ENCODE data around the gene CHAF1B.
"Not testable (repeated sequence)": the region's sequence is repeated elsewhere in the genome, so short reads cannot be mapped to it uniquely, and the experiment has no call there.

Gene CHAF1B

DNA sequence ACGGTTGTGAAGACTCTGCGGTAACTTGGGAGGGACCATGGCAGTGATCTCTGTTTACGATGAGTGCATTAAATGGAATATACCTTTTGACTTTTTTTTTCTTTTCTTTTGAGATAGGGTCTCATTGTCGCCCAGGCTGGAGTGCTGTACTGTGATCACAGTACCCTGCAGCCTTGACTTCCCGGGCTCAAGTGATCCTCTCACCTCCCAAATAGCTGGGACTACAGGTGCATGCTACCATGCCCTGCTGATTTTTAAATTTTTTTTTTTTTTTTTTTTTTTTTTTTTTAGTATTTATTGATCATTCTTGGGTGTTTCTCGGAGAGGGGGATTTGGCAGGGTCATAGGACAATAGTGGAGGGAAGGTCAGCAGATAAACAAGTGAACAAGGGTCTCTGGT, 6.5 kb downstream of the CHAF1B start:
- H3K4me3 ChIP-seq (ENCODE audit: low read depth in 1 of 2, low read length in 2 of 2); H3K4me1 ChIP-seq (ENCODE audit: insufficient read depth, low read length); H3K36me3 ChIP-seq (ENCODE audit: insufficient read depth, low read length); H3K9me3 ChIP-seq (ENCODE audit: low read length); H3K9ac ChIP-seq (ENCODE audit: low read length); H3K27ac ChIP-seq (ENCODE audit: low read depth, low read length); H3K27me3 ChIP-seq (ENCODE audit: control insufficient read depth in 1 of 2, insufficient read depth in 2 of 2, low read length in 2 of 2): not testable (repeated sequence)

- Histone ChIP-seq H3K4me3 (ENCODE audit: low read depth in 1 of 2, low read length in 2 of 2) (no peak overlapping the region), H3K9ac (ENCODE audit: low read length) (no peak overlapping the region), H3K27ac (ENCODE audit: low read depth, low read length) (no peak overlapping the region), H3K4me1 (ENCODE audit: insufficient read depth, low read length) (no peaks in the 10 kb centered on the region), H3K9me3 (ENCODE audit: low read length) (no peaks in the 10 kb centered on the region), H3K36me3 (ENCODE audit: insufficient read depth, low read length) (no peaks in the 10 kb centered on the region), H3K27me3 (ENCODE audit: control insufficient read depth in 1 of 2, insufficient read depth in 2 of 2, low read length in 2 of 2) (no peaks in the 10 kb centered on the region)
Observed at GRCh38 chr21:36395353-36396111, 10.3 kb downstream of the CHAF1B start.

- Histone ChIP-seq H3K27ac (ENCODE audit: low read depth, low read length) (no peak overlapping the region), H3K36me3 (ENCODE audit: insufficient read depth, low read length) (no peaks in the 10 kb centered on the region), H3K4me3 (ENCODE audit: low read depth in 1 of 2, low read length in 2 of 2) (no peak overlapping the region), H3K4me1 (ENCODE audit: insufficient read depth, low read length) (no peaks in the 10 kb centered on the region), H3K27me3 (ENCODE audit: control insufficient read depth in 1 of 2, insufficient read depth in 2 of 2, low read length in 2 of 2) (no peaks in the 10 kb centered on the region), H3K9me3 (ENCODE audit: low read length) (no peaks in the 10 kb centered on the region), H3K9ac (ENCODE audit: low read length) (no peak overlapping the region)
Observed at GRCh38 chr21:36396325-36396724, 11.1 kb downstream of the CHAF1B start.

DNA sequence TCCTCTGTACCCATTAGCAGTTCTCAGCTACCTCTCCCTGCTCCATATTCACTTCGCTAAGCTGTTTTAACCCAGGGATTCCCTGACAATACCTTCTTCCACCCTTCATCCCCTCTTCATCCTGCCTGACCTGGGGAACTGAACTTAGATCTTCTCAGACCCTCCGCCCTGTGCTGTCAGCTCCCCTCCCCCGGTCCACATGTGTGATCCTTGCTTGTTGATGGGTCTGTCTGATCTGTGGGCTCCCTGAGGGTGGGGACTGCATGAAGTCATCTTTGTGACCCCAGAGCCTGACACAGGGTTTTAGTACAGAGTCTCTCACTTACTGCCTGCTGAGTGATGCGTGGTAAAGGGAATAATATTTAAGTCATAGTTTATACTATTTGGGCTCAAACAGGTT, 11.8 kb downstream of the CHAF1B start:
- no peak overlapping the region for H3K4me3 ChIP-seq (ENCODE audit: low read depth in 1 of 2, low read length in 2 of 2)
- no peaks in the 10 kb centered on the region for H3K4me1 ChIP-seq (ENCODE audit: insufficient read depth, low read length)
- no peaks in the 10 kb centered on the region for H3K36me3 ChIP-seq (ENCODE audit: insufficient read depth, low read length)
- H3K27ac ChIP-seq (ENCODE audit: low read depth, low read length), result no peak overlapping the region
- H3K9me3 ChIP-seq (ENCODE audit: low read length), result no peaks in the 10 kb centered on the region
- H3K9ac ChIP-seq (ENCODE audit: low read length), result no peak overlapping the region
- H3K27me3 ChIP-seq (ENCODE audit: control insufficient read depth in 1 of 2, insufficient read depth in 2 of 2, low read length in 2 of 2), result no peaks in the 10 kb centered on the region

DNA sequence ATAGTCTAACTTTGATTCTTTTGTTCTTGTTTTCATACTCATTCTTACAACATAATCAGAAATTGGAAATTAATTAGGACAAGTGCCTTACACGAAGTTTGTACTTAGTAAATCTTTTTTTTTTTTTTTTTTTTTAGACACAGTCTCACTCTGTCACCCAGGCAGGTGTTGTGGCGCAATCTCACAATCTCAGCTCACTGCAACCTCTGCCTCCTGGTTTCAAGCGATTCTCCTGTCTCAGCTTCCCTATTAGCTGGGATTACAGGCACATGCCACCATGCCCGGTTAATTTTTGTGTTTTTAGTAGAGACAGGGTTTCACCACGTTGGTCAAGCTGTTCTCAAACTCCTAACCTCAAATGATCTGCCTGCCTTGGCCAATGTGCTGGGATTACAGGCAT, 12.4 kb downstream of the CHAF1B start:
- H3K4me1 ChIP-seq (ENCODE audit: insufficient read depth, low read length), result no peaks in the 10 kb centered on the region

DNA sequence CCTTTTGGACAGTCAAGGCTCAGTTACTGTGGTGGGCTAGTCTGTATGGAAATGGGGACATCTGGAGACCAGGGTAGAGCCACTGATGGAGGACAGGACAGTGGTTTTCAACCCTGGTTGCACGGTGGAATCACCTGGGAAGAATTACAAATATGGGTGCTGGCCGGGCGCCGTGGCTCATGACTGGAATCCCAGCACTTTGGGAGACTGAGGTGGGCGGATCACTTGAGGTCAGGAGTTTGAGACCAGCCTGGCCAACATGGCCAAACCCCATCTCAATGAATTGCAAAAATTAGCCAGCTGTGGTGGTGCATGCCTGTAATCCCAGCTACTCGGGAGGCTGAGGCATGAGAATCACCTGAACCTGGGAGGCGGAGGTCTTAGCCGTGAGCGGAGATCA, 14.5 kb downstream of the CHAF1B start:
- H3K4me1 ChIP-seq (ENCODE audit: insufficient read depth, low read length); H3K9ac ChIP-seq (ENCODE audit: low read length); H3K9me3 ChIP-seq (ENCODE audit: low read length); H3K27me3 ChIP-seq (ENCODE audit: control insufficient read depth in 1 of 2, insufficient read depth in 2 of 2, low read length in 2 of 2); H3K4me3 ChIP-seq (ENCODE audit: low read depth in 1 of 2, low read length in 2 of 2); H3K27ac ChIP-seq (ENCODE audit: low read depth, low read length); H3K36me3 ChIP-seq (ENCODE audit: insufficient read depth, low read length): not testable (repeated sequence)

More for the DNA sequence above, 12.4 kb downstream of the CHAF1B start:
- no peaks in the 10 kb centered on the region for H3K9me3 ChIP-seq (ENCODE audit: low read length)
- H3K9ac ChIP-seq (ENCODE audit: low read length), result no peak overlapping the region
- no peak overlapping the region for H3K4me3 ChIP-seq (ENCODE audit: low read depth in 1 of 2, low read length in 2 of 2)
- no peak overlapping the region for H3K27ac ChIP-seq (ENCODE audit: low read depth, low read length)
- H3K27me3 ChIP-seq (ENCODE audit: control insufficient read depth in 1 of 2, insufficient read depth in 2 of 2, low read length in 2 of 2), result no peaks in the 10 kb centered on the region
- H3K36me3 ChIP-seq (ENCODE audit: insufficient read depth, low read length), result no peaks in the 10 kb centered on the region

GRCh38 chr21:36400719-36401118, 15.5 kb downstream of the CHAF1B start:
- Histone ChIP-seq H3K4me1 (ENCODE audit: insufficient read depth, low read length) (no peaks in the 10 kb centered on the region), H3K27me3 (ENCODE audit: control insufficient read depth in 1 of 2, insufficient read depth in 2 of 2, low read length in 2 of 2) (no peaks in the 10 kb centered on the region)

GRCh38 chr21:36402339-36402738, 17.1 kb downstream of the CHAF1B start:
- H3K27ac ChIP-seq (ENCODE audit: low read depth, low read length), result no peak overlapping the region
- H3K9me3 ChIP-seq (ENCODE audit: low read length), result no peaks in the 10 kb centered on the region
- H3K9ac ChIP-seq (ENCODE audit: low read length), result no peak overlapping the region
- H3K36me3 ChIP-seq (ENCODE audit: insufficient read depth, low read length), result no peaks in the 10 kb centered on the region
- H3K4me3 ChIP-seq (ENCODE audit: low read depth in 1 of 2, low read length in 2 of 2), result no peak overlapping the region
- H3K4me1 ChIP-seq (ENCODE audit: insufficient read depth, low read length), result no peaks in the 10 kb centered on the region
- no peaks in the 10 kb centered on the region for H3K27me3 ChIP-seq (ENCODE audit: control insufficient read depth in 1 of 2, insufficient read depth in 2 of 2, low read length in 2 of 2)

More at GRCh38 chr21:36400719-36401118, 15.5 kb downstream of the CHAF1B start:
- no peaks in the 10 kb centered on the region for H3K36me3 ChIP-seq (ENCODE audit: insufficient read depth, low read length)
- H3K27ac ChIP-seq (ENCODE audit: low read depth, low read length), result no peak overlapping the region
- H3K9me3 ChIP-seq (ENCODE audit: low read length), result no peaks in the 10 kb centered on the region
- no peak overlapping the region for H3K4me3 ChIP-seq (ENCODE audit: low read depth in 1 of 2, low read length in 2 of 2)
- no peak overlapping the region for H3K9ac ChIP-seq (ENCODE audit: low read length)

- Histone ChIP-seq H3K27me3 (ENCODE audit: control insufficient read depth in 1 of 2, insufficient read depth in 2 of 2, low read length in 2 of 2) (no peaks in the 10 kb centered on the region), H3K9me3 (ENCODE audit: low read length) (no peaks in the 10 kb centered on the region), H3K4me1 (ENCODE audit: insufficient read depth, low read length) (no peaks in the 10 kb centered on the region), H3K9ac (ENCODE audit: low read length) (no peak overlapping the region), H3K27ac (ENCODE audit: low read depth, low read length) (no peak overlapping the region), H3K36me3 (ENCODE audit: insufficient read depth, low read length) (no peaks in the 10 kb centered on the region), H3K4me3 (ENCODE audit: low read depth in 1 of 2, low read length in 2 of 2) (no peak overlapping the region)
Observed at GRCh38 chr21:36403713-36404112, 18.5 kb downstream of the CHAF1B start.

DNA sequence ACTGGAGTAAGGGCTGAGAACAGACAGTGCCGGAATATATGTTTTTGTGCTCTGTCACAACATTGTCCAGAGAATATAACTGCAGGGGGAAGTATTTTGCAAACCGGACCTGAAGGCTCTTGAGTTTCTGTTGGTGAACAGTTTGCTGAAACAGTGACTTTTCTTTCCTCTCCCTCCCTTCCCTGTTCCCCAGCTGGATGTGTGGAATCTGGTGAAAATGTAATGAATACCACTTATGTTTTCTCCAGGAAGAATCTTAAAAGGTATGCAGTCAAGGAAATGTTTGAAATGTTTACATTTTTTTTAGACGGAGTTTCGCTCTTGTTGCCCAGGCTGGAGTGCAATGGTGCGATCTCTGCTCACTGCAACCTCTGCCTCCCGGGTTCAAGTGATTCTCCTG, 23.4 kb downstream of the CHAF1B start:
- H3K4me1 ChIP-seq (ENCODE audit: insufficient read depth, low read length), result no peaks in the 10 kb centered on the region
- H3K27ac ChIP-seq (ENCODE audit: low read depth, low read length), result no peak overlapping the region
- H3K9ac ChIP-seq (ENCODE audit: low read length), result no peak overlapping the region
- no peaks in the 10 kb centered on the region for H3K27me3 ChIP-seq (ENCODE audit: control insufficient read depth in 1 of 2, insufficient read depth in 2 of 2, low read length in 2 of 2)
- H3K36me3 ChIP-seq (ENCODE audit: insufficient read depth, low read length), result no peaks in the 10 kb centered on the region
- H3K4me3 ChIP-seq (ENCODE audit: low read depth in 1 of 2, low read length in 2 of 2), result no peak overlapping the region
- no peaks in the 10 kb centered on the region for H3K9me3 ChIP-seq (ENCODE audit: low read length)

- Histone ChIP-seq H3K27ac (ENCODE audit: low read depth, low read length) (no peak overlapping the region), H3K36me3 (ENCODE audit: insufficient read depth, low read length) (no peaks in the 10 kb centered on the region), H3K9me3 (ENCODE audit: low read length) (no peaks in the 10 kb centered on the region), H3K4me1 (ENCODE audit: insufficient read depth, low read length) (no peaks in the 10 kb centered on the region), H3K9ac (ENCODE audit: low read length) (no peak overlapping the region), H3K27me3 (ENCODE audit: control insufficient read depth in 1 of 2, insufficient read depth in 2 of 2, low read length in 2 of 2) (no peaks in the 10 kb centered on the region), H3K4me3 (ENCODE audit: low read depth in 1 of 2, low read length in 2 of 2) (no peak overlapping the region)
Observed at GRCh38 chr21:36411301-36411700, 26.1 kb downstream of the CHAF1B start.

GRCh38 chr21:36412916-36413315, 27.7 kb downstream of the CHAF1B start:
- Histone ChIP-seq H3K4me3 (ENCODE audit: low read depth in 1 of 2, low read length in 2 of 2) (no peak overlapping the region), H3K9ac (ENCODE audit: low read length) (no peak overlapping the region), H3K9me3 (ENCODE audit: low read length) (no peaks in the 10 kb centered on the region), H3K36me3 (ENCODE audit: insufficient read depth, low read length) (no peaks in the 10 kb centered on the region), H3K27ac (ENCODE audit: low read depth, low read length) (no peak overlapping the region), H3K27me3 (ENCODE audit: control insufficient read depth in 1 of 2, insufficient read depth in 2 of 2, low read length in 2 of 2) (no peaks in the 10 kb centered on the region), H3K4me1 (ENCODE audit: insufficient read depth, low read length) (no peaks in the 10 kb centered on the region)
